H1 (cell line): ENCODE measurements around the gene POGLUT2.

Experiments
- CHD7 ChIP-seq: fragments of 300-600 bp; sonication (generic); IDR thresholded peaks from 2 replicates; pipeline ENCODE4 v1.7.1; 2012; ENCODE audit warnings: low read length, moderate library complexity, mild to moderate bottlenecking, inconsistent platforms; ENCODE audit not compliant: insufficient replicate concordance
- CTCF ChIP-seq, 3 experiments: IDR thresholded peaks; 1 replicate in 2 of 3; 2 replicates in 1 of 3; pipeline versions ENCODE4 v1.5.1 to v1.6.1; 2011; ENCODE audit warnings: low read length in 3 of 3, mild to moderate bottlenecking in 3 of 3, inconsistent platforms in 2 of 3, low read depth in 1 of 3, moderate library complexity in 1 of 3; ENCODE audit not compliant: insufficient read depth in 1 of 3; ENCODE audit errors: control extremely low read depth in 1 of 3
- GTF2F1 ChIP-seq: IDR thresholded peaks from 2 replicates; pipeline ENCODE4 v1.6.1; 2012; ENCODE audit warnings: low read depth, low read length, improper control_type of control experiment, borderline replicate concordance
- PHF8 ChIP-seq: fragments of 200-600 bp; sonication (generic); conservative IDR thresholded peaks from 2 replicates; pipeline ENCODE4 v1.7.1; 2012; ENCODE audit warnings: low read depth, mild to moderate bottlenecking, inconsistent platforms, low read length, moderate library complexity
- POLR2A ChIP-seq, 2 experiments: IDR thresholded peaks; 1 replicate in 1 of 2; 2 replicates in 1 of 2; pipeline ENCODE4 v1.6.1; 2011; ENCODE audit warnings: low read depth in 2 of 2, low read length in 2 of 2, mild to moderate bottlenecking in 2 of 2; ENCODE audit errors: control extremely low read depth in 1 of 2

- TF ChIP-seq PHF8 (no peak), CTCF (IDR thresholded peaks at IDR 0.05; ENCODE audit: control extremely low read depth in 1 of 3, insufficient read depth in 1 of 3, low read depth in 1 of 3, low read length in 3 of 3) (no peak), POLR2A (IDR thresholded peaks at IDR 0.05; ENCODE audit: control extremely low read depth in 1 of 2, low read depth in 2 of 2, low read length in 2 of 2) (no peak), GTF2F1 (no peak), CHD7 (no peak)
These were observed 27.3 kb upstream of the POGLUT2 start for GRCh38 chr13:102825921-102826706.
